ENCODE data around the gene FGF1.

FGF1 gene

DNA sequence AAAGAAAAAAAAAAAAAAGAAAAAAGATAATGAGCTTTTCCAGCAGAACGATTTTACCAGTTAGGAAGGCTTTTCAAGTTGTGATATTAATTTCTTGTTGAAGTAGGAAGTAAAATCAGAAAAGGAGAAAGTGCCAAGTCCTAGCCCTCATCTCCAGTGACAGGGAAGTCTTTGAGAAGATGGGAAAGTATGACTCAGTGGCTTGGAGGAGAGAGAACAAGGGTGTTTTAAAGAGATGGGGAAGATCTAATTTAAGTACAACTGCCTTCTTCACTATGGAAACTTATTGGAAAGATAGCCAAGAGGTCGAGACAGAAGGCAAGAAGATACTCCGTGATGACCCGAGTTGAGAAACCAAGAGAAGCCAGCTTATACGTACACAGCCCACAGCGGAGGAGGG is 22.6 kb downstream of the FGF1 start:
- no peaks in the 10 kb centered on the region for H3K4me1 ChIP-seq (ENCODE audit: control insufficient read depth, insufficient read depth, low read depth, low read length)
- DNase-seq: no peak
- no peaks in the 10 kb centered on the region for H3K9me3 ChIP-seq (ENCODE audit: control insufficient read depth, low read length)
- no peak overlapping the region for H4K8ac ChIP-seq (ENCODE audit: low read length)
- no peaks in the 10 kb centered on the region for H3K27me3 ChIP-seq (ENCODE audit: control insufficient read depth in 1 of 2, insufficient read depth in 1 of 2, low read length in 2 of 2)
- no peaks in the 10 kb centered on the region for H3K79me1 ChIP-seq (replicated peaks; ENCODE audit: low read length, poor library complexity, severe bottlenecking)
- no peak overlapping the region for H3K9ac ChIP-seq (ENCODE audit: low read length)
- H3K14ac ChIP-seq (ENCODE audit: low read length in 2 of 2): no peak overlapping the region
- no peak overlapping the region for H3K4me3 ChIP-seq (ENCODE audit: insufficient read depth in 1 of 2, low read depth in 1 of 2, low read length in 2 of 2)
- no peak overlapping the region for H2AK5ac ChIP-seq (ENCODE audit: low read length, severe bottlenecking)
- no peak overlapping the region for H2AFZ ChIP-seq (ENCODE audit: low read depth, low read length)
- no peak overlapping the region for H2BK5ac ChIP-seq (ENCODE audit: low read depth, low read length, poor library complexity, severe bottlenecking)
- WGBS: 97% methylated on average over 6 of the region's 6 CpGs
- H2BK120ac ChIP-seq (ENCODE audit: low read depth, low read length): no peak overlapping the region
- H3K23ac ChIP-seq (ENCODE audit: low read length in 2 of 2): no peak overlapping the region
- H3K4ac ChIP-seq (ENCODE audit: low read depth in 1 of 2, low read length in 2 of 2): no peak overlapping the region
- H2BK12ac ChIP-seq (ENCODE audit: low read length in 2 of 2): no peak overlapping the region
- no peak overlapping the region for H2BK15ac ChIP-seq (ENCODE audit: low read depth, poor library complexity, severe bottlenecking)
- no peak overlapping the region for H3K4me2 ChIP-seq (ENCODE audit: low read length, poor library complexity, severe bottlenecking)
- no peak overlapping the region for H3K18ac ChIP-seq (ENCODE audit: low read depth in 1 of 2, low read length in 2 of 2)
- H4K91ac ChIP-seq (ENCODE audit: low read length): no peak overlapping the region
- no peak overlapping the region for H3K27ac ChIP-seq (ENCODE audit: low read length, poor library complexity, severe bottlenecking)
- H3K36me3 ChIP-seq (ENCODE audit: control insufficient read depth in 1 of 2, insufficient read depth in 2 of 2, low read depth in 1 of 2, low read length in 2 of 2): no peaks in the 10 kb centered on the region

DNA sequence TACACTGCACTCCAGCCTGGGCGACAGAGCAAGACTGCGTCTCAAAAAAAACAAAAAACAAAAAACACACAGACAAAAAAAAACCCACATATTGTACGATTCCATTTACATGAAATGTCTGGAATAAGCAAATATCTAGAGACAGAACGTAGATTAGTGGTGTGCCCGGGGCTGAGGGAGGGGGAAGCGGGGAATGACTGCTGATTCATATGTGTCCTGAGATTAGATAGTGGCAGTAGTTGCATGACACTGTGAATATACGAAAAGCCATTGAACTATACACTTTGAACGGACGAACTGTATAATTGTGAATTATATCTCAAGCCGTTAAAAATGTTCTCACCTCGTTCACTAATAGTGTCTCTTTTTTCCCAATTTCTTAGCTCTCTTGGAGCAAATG is 23.9 kb downstream of the FGF1 start:
- Histone ChIP-seq H2AK5ac (ENCODE audit: low read length, severe bottlenecking) (no peak overlapping the region), H3K23ac (ENCODE audit: low read length in 2 of 2) (no peak overlapping the region), H3K27ac (ENCODE audit: low read length, poor library complexity, severe bottlenecking) (no peak overlapping the region), H3K9me3 (ENCODE audit: control insufficient read depth, low read length) (no peaks in the 10 kb centered on the region), H2BK120ac (ENCODE audit: low read depth, low read length) (no peak overlapping the region), H3K79me1 (replicated peaks; ENCODE audit: low read length, poor library complexity, severe bottlenecking) (no peaks in the 10 kb centered on the region), H3K4me2 (ENCODE audit: low read length, poor library complexity, severe bottlenecking) (no peak overlapping the region), H3K9ac (ENCODE audit: low read length) (no peak overlapping the region), H2BK5ac (ENCODE audit: low read depth, low read length, poor library complexity, severe bottlenecking) (no peak overlapping the region), H2BK15ac (ENCODE audit: low read depth, poor library complexity, severe bottlenecking) (no peak overlapping the region), H3K4ac (ENCODE audit: low read depth in 1 of 2, low read length in 2 of 2) (no peak overlapping the region), H3K4me3 (ENCODE audit: insufficient read depth in 1 of 2, low read depth in 1 of 2, low read length in 2 of 2) (no peak overlapping the region), H4K8ac (ENCODE audit: low read length) (no peak overlapping the region), H3K4me1 (ENCODE audit: control insufficient read depth, insufficient read depth, low read depth, low read length) (no peaks in the 10 kb centered on the region), H2BK12ac (ENCODE audit: low read length in 2 of 2) (no peak overlapping the region), H3K14ac (ENCODE audit: low read length in 2 of 2) (no peak overlapping the region), H3K36me3 (ENCODE audit: control insufficient read depth in 1 of 2, insufficient read depth in 2 of 2, low read depth in 1 of 2, low read length in 2 of 2) (no peaks in the 10 kb centered on the region), H2AFZ (ENCODE audit: low read depth, low read length) (no peak overlapping the region), H4K91ac (ENCODE audit: low read length) (no peak overlapping the region), H3K18ac (ENCODE audit: low read depth in 1 of 2, low read length in 2 of 2) (no peak overlapping the region), H3K27me3 (ENCODE audit: control insufficient read depth in 1 of 2, insufficient read depth in 1 of 2, low read length in 2 of 2) (no peaks in the 10 kb centered on the region)
- 96% methylated on average over 9 of the region's 11 CpGs for WGBS
- no peak for DNase-seq

DNA sequence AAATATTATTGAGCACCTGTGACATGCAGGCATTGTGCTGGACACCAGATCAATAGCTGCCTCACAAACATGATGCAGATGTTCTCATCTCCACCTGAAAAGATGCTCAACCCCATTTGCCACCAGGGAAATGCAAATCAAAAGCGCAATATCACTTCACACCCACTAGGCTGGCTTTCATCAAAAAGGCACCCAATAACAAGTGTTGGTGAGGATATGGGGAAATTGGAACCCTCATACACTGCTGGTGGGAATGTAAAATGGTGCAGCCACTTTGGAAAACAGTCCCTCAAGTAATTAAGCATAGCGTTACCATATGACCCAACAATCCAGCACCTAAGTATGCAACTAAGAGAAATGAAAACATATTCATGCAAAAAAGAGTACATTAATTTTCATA is 24.7 kb downstream of the FGF1 start:
- H3K4ac ChIP-seq (ENCODE audit: low read depth in 1 of 2, low read length in 2 of 2): no peak overlapping the region
- no peak overlapping the region for H4K91ac ChIP-seq (ENCODE audit: low read length)
- no CpG with 5 or more reads among the region's 2 CpGs for WGBS
- no peaks in the 10 kb centered on the region for H3K27me3 ChIP-seq (ENCODE audit: control insufficient read depth in 1 of 2, insufficient read depth in 1 of 2, low read length in 2 of 2)
- H3K18ac ChIP-seq (ENCODE audit: low read depth in 1 of 2, low read length in 2 of 2): no peak overlapping the region
- H2BK120ac ChIP-seq (ENCODE audit: low read depth, low read length): no peak overlapping the region
- H2BK5ac ChIP-seq (ENCODE audit: low read depth, low read length, poor library complexity, severe bottlenecking): no peak overlapping the region
- H2AK5ac ChIP-seq (ENCODE audit: low read length, severe bottlenecking): no peak overlapping the region
- H3K27ac ChIP-seq (ENCODE audit: low read length, poor library complexity, severe bottlenecking): no peak overlapping the region
- H3K23ac ChIP-seq (ENCODE audit: low read length in 2 of 2): no peak overlapping the region
- no peak overlapping the region for H2BK15ac ChIP-seq (ENCODE audit: low read depth, poor library complexity, severe bottlenecking)
- no peaks in the 10 kb centered on the region for H3K9me3 ChIP-seq (ENCODE audit: control insufficient read depth, low read length)
- no peaks in the 10 kb centered on the region for H3K4me1 ChIP-seq (ENCODE audit: control insufficient read depth, insufficient read depth, low read depth, low read length)
- no peak overlapping the region for H2AFZ ChIP-seq (ENCODE audit: low read depth, low read length)
- no peak overlapping the region for H3K9ac ChIP-seq (ENCODE audit: low read length)
- no peak overlapping the region for H3K4me3 ChIP-seq (ENCODE audit: insufficient read depth in 1 of 2, low read depth in 1 of 2, low read length in 2 of 2)
- no peak overlapping the region for H2BK12ac ChIP-seq (ENCODE audit: low read length in 2 of 2)
- no peak for DNase-seq
- H3K14ac ChIP-seq (ENCODE audit: low read length in 2 of 2): no peak overlapping the region
- H3K79me1 ChIP-seq (replicated peaks; ENCODE audit: low read length, poor library complexity, severe bottlenecking): no peaks in the 10 kb centered on the region
- H3K36me3 ChIP-seq (ENCODE audit: control insufficient read depth in 1 of 2, insufficient read depth in 2 of 2, low read depth in 1 of 2, low read length in 2 of 2): no peaks in the 10 kb centered on the region
- H4K8ac ChIP-seq (ENCODE audit: low read length): no peak overlapping the region
- no peak overlapping the region for H3K4me2 ChIP-seq (ENCODE audit: low read length, poor library complexity, severe bottlenecking)

DNA sequence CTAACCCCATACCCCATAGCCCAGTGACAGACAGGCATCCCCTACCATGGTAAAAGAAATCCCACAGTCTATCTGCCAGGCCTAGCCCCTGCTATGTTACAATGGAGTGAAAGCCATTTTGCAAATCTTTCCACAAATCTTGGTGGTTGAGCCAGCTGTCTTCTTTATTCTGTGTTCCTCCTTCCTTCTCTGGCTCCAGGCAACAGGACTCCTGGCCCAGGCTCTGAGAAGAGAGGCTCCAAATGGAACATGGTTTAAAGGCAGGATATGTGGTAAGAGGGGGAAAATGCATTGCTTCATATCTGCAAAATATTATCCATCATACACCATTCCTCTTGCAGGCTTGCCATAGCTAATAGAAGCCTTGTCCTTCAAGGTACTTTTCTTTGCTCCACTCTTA is 25.2 kb downstream of the FGF1 start:
- Histone ChIP-seq H3K4me2 (ENCODE audit: low read length, poor library complexity, severe bottlenecking) (no peak overlapping the region), H3K9me3 (ENCODE audit: control insufficient read depth, low read length) (no peaks in the 10 kb centered on the region), H2BK120ac (ENCODE audit: low read depth, low read length) (no peak overlapping the region), H3K36me3 (ENCODE audit: control insufficient read depth in 1 of 2, insufficient read depth in 2 of 2, low read depth in 1 of 2, low read length in 2 of 2) (no peaks in the 10 kb centered on the region), H3K9ac (ENCODE audit: low read length) (no peak overlapping the region), H3K27me3 (ENCODE audit: control insufficient read depth in 1 of 2, insufficient read depth in 1 of 2, low read length in 2 of 2) (no peaks in the 10 kb centered on the region), H3K23ac (ENCODE audit: low read length in 2 of 2) (no peak overlapping the region), H3K79me1 (replicated peaks; ENCODE audit: low read length, poor library complexity, severe bottlenecking) (no peaks in the 10 kb centered on the region), H2AK5ac (ENCODE audit: low read length, severe bottlenecking) (no peak overlapping the region), H3K27ac (ENCODE audit: low read length, poor library complexity, severe bottlenecking) (no peak overlapping the region), H2BK12ac (ENCODE audit: low read length in 2 of 2) (no peak overlapping the region), H3K4me1 (ENCODE audit: control insufficient read depth, insufficient read depth, low read depth, low read length) (no peaks in the 10 kb centered on the region), H3K18ac (ENCODE audit: low read depth in 1 of 2, low read length in 2 of 2) (no peak overlapping the region), H2AFZ (ENCODE audit: low read depth, low read length) (no peak overlapping the region), H3K14ac (ENCODE audit: low read length in 2 of 2) (no peak overlapping the region), H2BK5ac (ENCODE audit: low read depth, low read length, poor library complexity, severe bottlenecking) (no peak overlapping the region), H4K8ac (ENCODE audit: low read length) (no peak overlapping the region), H3K4me3 (ENCODE audit: insufficient read depth in 1 of 2, low read depth in 1 of 2, low read length in 2 of 2) (no peak overlapping the region), H4K91ac (ENCODE audit: low read length) (no peak overlapping the region), H2BK15ac (ENCODE audit: low read depth, poor library complexity, severe bottlenecking) (no peak overlapping the region), H3K4ac (ENCODE audit: low read depth in 1 of 2, low read length in 2 of 2) (no peak overlapping the region)
- no peak for DNase-seq
